CD4-positive, alpha-beta T cell treated with Interleukin-21 for 1 hour (primary cell): ENCODE measurements around the gene LHFPL2.

Experiments used
- DNase-seq: peaks from one replicate; pipeline ENCODE4 v3.0.0-alpha.2; 2020

Gene LHFPL2

GRCh38 chr5:78593465-78593864 lies 55.1 kb downstream of the LHFPL2 start:
- no peak for DNase-seq

DNA sequence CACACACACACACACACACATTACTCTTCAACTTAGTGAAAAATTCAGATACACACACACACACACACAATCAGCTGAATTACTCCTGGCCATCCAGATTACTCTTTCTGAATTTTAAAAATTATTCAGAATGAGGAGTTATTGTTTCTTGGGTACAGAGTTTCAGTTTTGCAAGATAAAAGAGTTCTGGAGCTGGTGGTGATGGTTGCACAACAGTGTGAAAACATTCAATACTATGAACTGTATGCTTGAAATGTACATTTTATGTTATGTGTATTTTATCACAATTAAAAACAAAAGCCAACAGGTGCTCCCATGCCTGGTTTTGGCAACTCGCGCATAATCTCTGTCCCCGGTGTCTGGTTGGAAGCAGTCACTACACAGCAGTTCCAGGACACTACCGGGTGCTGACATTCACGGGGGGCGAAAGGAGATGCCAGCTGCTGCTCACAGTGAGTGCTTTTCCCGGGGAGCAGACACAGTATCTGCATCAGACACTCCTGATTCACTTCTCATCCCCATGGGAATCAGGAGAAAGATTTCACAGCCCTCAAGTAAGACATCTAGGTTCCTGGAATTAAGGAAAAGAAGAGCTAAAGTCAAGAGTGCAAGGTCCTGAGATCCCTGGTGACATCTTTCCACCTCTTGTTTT lies 55.7 kb downstream of the LHFPL2 start:
- no peak for DNase-seq

DNA sequence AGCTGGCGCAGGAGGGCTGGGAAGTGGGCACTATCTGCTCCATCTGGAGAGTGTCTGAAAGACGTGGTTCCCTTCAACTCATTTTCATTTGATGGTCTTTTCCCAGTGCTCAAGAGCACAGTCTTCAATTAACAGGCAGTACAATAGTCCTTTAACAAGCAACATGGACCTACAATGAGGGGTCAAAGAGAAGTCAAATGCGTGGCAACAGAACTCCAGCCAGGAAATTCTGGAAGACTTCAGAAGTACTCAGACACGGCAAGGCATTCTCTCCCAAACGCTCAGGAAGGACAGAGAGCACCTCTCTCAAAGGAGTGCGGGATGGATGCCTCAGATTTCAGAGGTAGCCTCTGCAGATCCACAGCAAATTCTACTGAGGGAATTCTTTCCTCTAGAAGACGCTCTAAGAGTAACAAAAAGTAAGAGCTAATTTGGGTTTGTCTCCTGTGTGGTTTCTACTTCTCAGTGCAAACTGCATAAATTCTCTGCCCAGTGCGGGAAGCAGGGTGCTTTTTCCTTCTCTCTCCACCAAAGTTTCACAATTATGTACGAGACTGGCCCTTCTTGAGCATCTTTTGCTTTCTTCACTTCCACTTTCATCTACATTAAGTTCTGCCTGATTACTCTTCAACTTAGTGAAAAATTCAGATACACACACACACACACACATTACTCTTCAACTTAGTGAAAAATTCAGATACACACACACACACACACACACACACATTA lies 56.4 kb downstream of the LHFPL2 start:
- DNase-seq = no peak

- DNase-seq = no peak
These were observed 57.4 kb downstream of the LHFPL2 start for GRCh38 chr5:78591138-78591612.

GRCh38 chr5:78589923-78590322 lies 58.6 kb downstream of the LHFPL2 start:
- DNase-seq = no peak

DNA sequence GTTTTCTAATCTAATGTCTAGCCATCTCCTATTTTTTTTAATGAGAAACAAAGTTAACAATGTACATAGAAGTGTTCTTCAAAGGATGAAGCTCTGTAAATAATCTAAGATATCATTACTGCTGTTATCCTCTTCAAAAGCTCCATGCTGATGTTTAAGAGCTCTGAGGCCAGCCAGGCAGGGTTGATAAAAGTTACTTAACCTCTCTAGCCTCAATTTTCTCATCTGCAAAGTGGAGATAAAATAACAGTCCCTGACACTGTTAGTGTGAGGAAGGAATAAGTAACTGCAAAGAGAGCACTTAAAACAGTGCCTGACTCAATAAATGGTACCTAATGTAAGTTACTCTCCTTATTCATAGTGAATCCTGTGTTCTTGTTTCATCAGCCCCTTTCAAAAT lies 60.1 kb downstream of the LHFPL2 start:
- DNase-seq = no peak

DNA sequence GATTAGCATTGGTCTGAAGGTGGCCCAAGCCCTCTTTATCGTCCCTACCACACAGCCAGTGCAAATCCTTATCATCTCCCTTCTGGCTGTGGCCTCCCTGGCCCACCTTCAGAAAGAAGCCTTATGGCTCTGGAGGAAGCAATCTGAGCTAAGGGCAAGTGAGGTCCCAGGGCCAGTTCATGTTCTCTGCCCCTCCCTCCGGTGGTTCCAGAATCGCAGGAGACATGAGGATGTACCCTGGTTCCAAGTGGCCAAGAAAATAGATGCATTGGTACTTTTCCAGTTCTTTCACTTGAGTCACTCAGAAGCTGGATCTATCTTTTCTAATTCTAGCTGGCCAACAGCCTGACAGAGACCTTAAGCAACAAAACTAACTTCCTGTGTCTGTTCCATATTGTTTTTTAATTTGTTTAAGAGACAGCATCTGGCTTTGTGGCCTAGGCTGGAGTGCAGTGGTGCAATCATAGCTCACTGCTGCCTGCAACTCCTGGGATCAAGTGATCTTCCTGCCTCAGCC lies 60.7 kb downstream of the LHFPL2 start:
- DNase-seq = no peak

- no peak for DNase-seq
These were observed 61.3 kb downstream of the LHFPL2 start for GRCh38 chr5:78587081-78587774.

DNA sequence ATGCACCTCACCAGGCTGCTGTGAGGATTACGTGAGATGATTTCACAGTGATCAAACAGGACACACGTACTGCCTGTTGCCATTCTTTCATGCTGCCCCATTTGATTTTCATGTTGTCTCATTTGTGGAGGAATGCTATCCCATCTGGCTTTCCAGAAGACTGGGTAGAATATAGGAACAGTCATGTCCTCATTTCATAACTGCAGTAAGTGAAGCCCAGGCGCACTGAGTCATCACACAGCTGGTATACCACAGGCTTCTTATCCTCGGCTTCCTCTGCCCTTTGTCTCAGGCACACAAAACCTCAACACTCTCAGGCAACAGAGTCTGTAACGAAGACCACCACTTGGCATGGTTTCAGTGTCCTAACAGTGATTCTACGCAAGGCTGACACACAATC lies 62.3 kb downstream of the LHFPL2 start:
- DNase-seq = no peak

DNA sequence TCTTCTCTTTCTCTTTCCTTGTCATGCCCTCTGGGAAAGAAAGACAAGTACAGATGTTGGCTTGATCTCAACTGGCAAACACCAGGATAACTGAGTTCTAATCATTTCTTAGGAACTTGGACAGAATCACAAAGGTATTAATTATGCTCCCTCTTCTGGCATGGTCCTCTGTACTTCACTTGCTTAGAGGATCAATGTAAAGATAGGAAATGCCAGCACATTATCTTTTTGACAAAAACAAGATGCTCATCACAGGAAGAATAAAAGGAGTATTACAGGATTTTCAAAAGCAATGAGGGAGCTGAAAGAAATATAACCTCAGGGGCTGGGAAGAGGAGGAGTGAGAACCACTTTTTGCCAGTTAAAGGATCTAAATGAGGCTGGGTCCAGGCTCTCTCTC lies 70.6 kb downstream of the LHFPL2 start:
- no peak for DNase-seq

- DNase-seq = no peak
These were observed 71.3 kb downstream of the LHFPL2 start for GRCh38 chr5:78577071-78577807.

GRCh38 chr5:78576376-78576775 lies 72.2 kb downstream of the LHFPL2 start:
- DNase-seq = no peak

- DNase-seq = no peak
These were observed 73.8 kb downstream of the LHFPL2 start for GRCh38 chr5:78574731-78575161.

DNA sequence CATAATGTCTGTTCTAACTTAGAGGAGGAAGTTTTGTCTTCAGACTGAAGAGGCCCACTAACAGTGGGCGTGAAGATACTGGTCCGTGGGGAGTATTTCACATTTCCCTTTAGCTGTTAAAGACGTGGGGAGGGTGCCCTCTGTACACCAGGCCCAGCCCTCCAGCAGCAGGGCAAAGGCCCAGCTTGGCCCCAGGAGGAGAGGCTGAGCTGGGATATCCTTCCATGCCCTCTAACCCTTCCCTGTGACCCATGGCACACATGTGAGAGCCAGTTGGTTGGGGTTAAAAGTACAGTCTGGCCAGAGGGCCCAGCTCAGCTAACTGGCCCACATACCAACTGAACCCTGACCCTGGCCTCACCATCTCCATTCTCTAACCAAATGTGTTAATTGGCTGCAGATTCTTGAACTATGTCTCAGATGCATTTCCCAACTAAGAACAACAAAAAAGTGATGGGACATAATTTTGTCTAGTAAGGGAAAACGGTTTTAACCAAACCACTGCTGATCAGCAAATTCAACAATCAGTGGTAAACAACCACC lies 74.4 kb downstream of the LHFPL2 start:
- no peak for DNase-seq

GRCh38 chr5:78573318-78573717 lies 75.3 kb downstream of the LHFPL2 start:
- no peak for DNase-seq

DNA sequence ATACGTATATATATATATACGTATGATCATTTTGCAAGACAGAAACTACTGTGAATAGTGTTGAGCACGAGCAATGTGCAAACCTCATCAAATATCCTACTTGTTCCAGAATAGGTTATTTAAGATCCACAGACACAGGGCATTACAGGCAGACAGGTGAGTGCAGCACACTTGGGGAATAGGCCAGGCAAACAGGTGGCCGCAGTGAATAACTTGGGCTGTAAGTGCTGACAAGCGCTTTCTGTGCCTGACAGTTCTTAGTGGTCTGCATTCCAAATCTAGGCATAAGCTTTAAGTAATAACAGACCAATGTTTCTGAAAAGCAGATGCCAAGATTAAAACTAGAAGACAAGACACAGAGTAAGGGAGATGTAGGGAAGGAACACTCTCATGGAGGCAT lies 77.9 kb downstream of the LHFPL2 start:
- no peak for DNase-seq

DNA sequence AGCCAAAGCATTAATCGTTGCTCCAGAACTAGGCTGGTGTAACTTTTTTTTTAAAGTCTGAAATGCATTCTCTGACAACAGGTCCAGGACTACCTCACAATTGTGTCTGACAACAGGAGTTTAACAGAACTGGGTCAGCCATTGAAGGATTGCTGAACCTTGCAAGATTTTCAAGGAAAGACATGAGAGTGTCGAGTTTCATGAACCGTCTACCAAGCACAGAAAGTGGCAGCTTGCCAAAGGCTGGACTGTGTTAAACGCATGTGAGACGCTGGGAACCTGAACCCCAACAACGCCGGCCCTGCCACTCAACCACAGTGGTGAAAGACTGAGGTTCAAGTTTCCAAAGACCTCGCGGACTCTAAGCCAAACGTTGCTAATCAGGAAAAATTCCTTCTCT lies 79.1 kb downstream of the LHFPL2 start:
- no peak for DNase-seq

- no peak for DNase-seq
These were observed 79.9 kb downstream of the LHFPL2 start for GRCh38 chr5:78568676-78569075.

DNA sequence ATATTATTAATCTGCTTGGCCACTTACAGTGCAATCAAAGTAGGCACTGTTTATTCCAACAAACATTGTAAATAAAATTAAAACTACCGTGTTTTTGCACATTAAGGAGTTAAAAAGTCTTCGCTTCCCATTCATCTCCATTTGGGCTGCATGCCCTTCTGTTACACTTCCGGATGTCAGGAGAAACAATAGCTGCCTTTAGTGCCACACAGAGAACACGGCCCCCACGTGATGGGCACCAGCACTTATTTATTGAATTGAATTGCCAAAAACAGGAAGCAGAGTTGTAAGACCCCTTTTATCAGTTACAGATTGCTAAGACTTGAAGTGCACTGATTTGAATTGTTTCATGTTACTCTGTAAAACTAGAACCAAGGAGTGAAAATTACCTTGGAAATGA lies 80.4 kb downstream of the LHFPL2 start:
- DNase-seq = no peak

DNA sequence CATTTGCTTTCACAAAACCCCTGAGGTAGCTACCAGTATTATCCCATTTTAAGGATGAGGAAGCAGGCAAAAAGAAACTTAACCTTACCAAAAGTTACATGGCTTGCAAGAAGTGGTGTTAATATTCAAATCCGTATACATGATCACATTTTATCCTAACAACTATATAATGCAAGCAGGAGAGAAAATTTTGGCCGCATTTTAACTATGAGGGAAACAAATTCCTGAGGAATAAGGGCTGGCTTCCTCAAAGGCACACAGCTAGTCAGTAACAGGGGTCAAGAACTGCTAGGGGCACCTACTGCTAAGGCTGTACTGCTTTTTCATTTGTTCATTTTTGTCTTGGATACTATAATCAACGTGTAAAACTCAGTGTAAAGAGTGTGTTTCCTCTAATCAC lies 81.0 kb downstream of the LHFPL2 start:
- DNase-seq = no peak

GRCh38 chr5:78566747-78567425 lies 81.7 kb downstream of the LHFPL2 start:
- DNase-seq = no peak

GRCh38 chr5:78565395-78565794 lies 83.2 kb downstream of the LHFPL2 start:
- DNase-seq = no peak
